ENCODE data around the gene PAK4. TPM values are rescaled to one million over a fixed set of nuclear protein-coding genes. Genes with fewer than 3 reads are reported as not detected.

PAK4 gene
- total and polyA plus RNA-seq, 2 of the 8 experiments (the other 6 are each of a cell fraction or from before 2014, with no cell fraction given) = 50.7 to 64.4 TPM

DNA sequence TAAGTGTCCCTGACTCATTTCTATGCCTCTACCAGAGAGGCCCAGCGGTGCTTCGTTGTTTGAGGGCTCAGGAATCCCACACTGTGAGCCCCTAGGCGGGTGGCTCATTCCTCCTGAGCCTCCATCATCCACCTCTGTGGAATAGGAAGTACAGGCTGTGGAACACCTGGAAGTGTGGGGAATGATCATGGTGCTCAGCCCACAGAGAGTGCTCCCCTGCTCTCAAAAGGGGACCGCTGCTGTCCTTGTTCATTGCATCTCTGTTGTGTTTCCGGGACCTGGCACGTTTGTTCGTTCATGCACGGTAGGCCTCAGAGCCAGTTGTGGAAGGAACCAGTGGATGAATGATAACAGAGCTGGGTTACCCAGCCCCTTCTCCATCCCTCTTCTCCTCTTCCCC, 40.2 kb upstream of the PAK4 start (continued):
- no peak for TF ChIP-seq GABPA (IDR thresholded peaks at IDR 0.05; ENCODE audit: borderline replicate concordance, insufficient read depth, low read length)
- no peak for TF ChIP-seq RBBP5 (IDR thresholded peaks at IDR 0.05; ENCODE audit: borderline replicate concordance, low read depth, low read length)
- no peak for TF ChIP-seq RFX5 (IDR thresholded peaks at IDR 0.05; ENCODE audit: borderline replicate concordance, low read depth, low read length)
- TF ChIP-seq CHD2 (IDR thresholded peaks at IDR 0.05; ENCODE audit: low read length) = no peak
- TF ChIP-seq, protein P1, sequence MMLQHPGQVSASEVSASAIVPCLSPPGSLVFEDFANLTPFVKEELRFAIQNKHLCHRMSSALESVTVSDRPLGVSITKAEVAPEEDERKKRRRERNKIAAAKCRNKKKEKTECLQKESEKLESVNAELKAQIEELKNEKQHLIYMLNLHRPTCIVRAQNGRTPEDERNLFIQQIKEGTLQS (IDR thresholded peaks at IDR 0.05; ENCODE audit: insufficient read depth, low read depth, low read length) = no peak
